ENCODE measurements around the gene SOCS4. TPM values are rescaled to one million over a fixed set of nuclear protein-coding genes. Genes with fewer than 3 reads are reported as not detected.

The SOCS4 gene
- total RNA-seq, 1 experiment from 2014 or later = 35.5 TPM

- H3K4me3 ChIP-seq (ENCODE audit: low read depth, low read length, poor library complexity, severe bottlenecking) = no peak overlapping the region
- H3K9me3 ChIP-seq (ENCODE audit: low read depth, low read length, poor library complexity, severe bottlenecking) = no peaks in the 10 kb centered on the region
- CTCF ChIA-PET = interaction anchor here (2.6 kb wide), 1 partner anchor 72 kb away, joined by 16 read pairs; no protein-coding TSS in a partner anchor
- BruUV-seq (replicated peaks) = no TSS peak
- H3K27ac ChIP-seq (ENCODE audit: low read depth, low read length, poor library complexity, severe bottlenecking) = no peak overlapping the region
- intact Hi-C loops (cut with micrococcal nuclease; ENCODE audit: unreplicated experiment) = loop anchor here (2.0 kb wide), 1 partner anchor 44 kb away; no protein-coding TSS in a partner anchor
- no peaks in the 10 kb centered on the region for H3K36me3 ChIP-seq (ENCODE audit: insufficient read depth, low read length, poor library complexity, severe bottlenecking)
- peaks cover 16% of the 10 kb centered on the region for H3K4me1 ChIP-seq (ENCODE audit: insufficient read depth, low read length, poor library complexity, severe bottlenecking)
- no peak for DNase-seq (ENCODE audit: low spot score)
- POLR2A ChIA-PET (ENCODE audit: low non-redundant PET) = no interaction called here
- no peaks in the 10 kb centered on the region for H3K27me3 ChIP-seq (replicated peaks; ENCODE audit: insufficient read depth, low read depth, low read length, poor library complexity)
- no peak for TF ChIP-seq CTCF (conservative IDR thresholded peaks at IDR 0.05; ENCODE audit: low read depth, low read length)
Observed at GRCh38 chr14:55088356-55088755, 61.3 kb downstream of the SOCS4 start.

- Histone ChIP-seq H3K27ac (ENCODE audit: low read depth, low read length, poor library complexity, severe bottlenecking) (no peak overlapping the region), H3K4me3 (ENCODE audit: low read depth, low read length, poor library complexity, severe bottlenecking) (no peak overlapping the region), H3K36me3 (ENCODE audit: insufficient read depth, low read length, poor library complexity, severe bottlenecking) (no peaks in the 10 kb centered on the region), H3K27me3 (replicated peaks; ENCODE audit: insufficient read depth, low read depth, low read length, poor library complexity) (no peaks in the 10 kb centered on the region), H3K4me1 (ENCODE audit: insufficient read depth, low read length, poor library complexity, severe bottlenecking) (peaks cover 16% of the 10 kb centered on the region), H3K9me3 (ENCODE audit: low read depth, low read length, poor library complexity, severe bottlenecking) (no peaks in the 10 kb centered on the region)
- intact Hi-C loops (cut with micrococcal nuclease; ENCODE audit: unreplicated experiment) = loop anchor here (5.0 kb wide), 1 partner anchor 340 kb away; no protein-coding TSS in a partner anchor
- ChIA-PET POLR2A (ENCODE audit: low non-redundant PET) (no interaction called here), CTCF (interaction anchor here (1.4 kb wide), 1 partner anchor 68 kb away, joined by 4 read pairs; no protein-coding TSS in a partner anchor)
- no TSS peak for BruUV-seq (replicated peaks)
- TF ChIP-seq CTCF (conservative IDR thresholded peaks at IDR 0.05; ENCODE audit: low read depth, low read length) = no peak
- TF ChIP-seq EZH2 (IDR thresholded peaks at IDR 0.05; ENCODE audit: borderline replicate concordance, low read depth, low read length, poor library complexity, severe bottlenecking) = no peak
- DNase-seq (ENCODE audit: low spot score) = peak; percentile 58
Observed at GRCh38 chr14:55092341-55092740, 65.3 kb downstream of the SOCS4 start.

- H3K36me3 ChIP-seq (ENCODE audit: insufficient read depth, low read length, poor library complexity, severe bottlenecking) = no peaks in the 10 kb centered on the region
- CTCF ChIA-PET = no interaction called here
- no peaks in the 10 kb centered on the region for H3K27me3 ChIP-seq (replicated peaks; ENCODE audit: insufficient read depth, low read depth, low read length, poor library complexity)
- DNase-seq (ENCODE audit: low spot score) = peak; percentile 53
- intact Hi-C loops (cut with micrococcal nuclease; ENCODE audit: unreplicated experiment) = loop anchor here (5.0 kb wide), 1 partner anchor 338 kb away; no protein-coding TSS in a partner anchor
- POLR2A ChIA-PET (ENCODE audit: low non-redundant PET) = no interaction called here
- TF ChIP-seq EZH2 (IDR thresholded peaks at IDR 0.05; ENCODE audit: borderline replicate concordance, low read depth, low read length, poor library complexity, severe bottlenecking) = no peak
- no peak for TF ChIP-seq CTCF (conservative IDR thresholded peaks at IDR 0.05; ENCODE audit: low read depth, low read length)
- no peak overlapping the region for H3K4me3 ChIP-seq (ENCODE audit: low read depth, low read length, poor library complexity, severe bottlenecking)
- no peaks in the 10 kb centered on the region for H3K9me3 ChIP-seq (ENCODE audit: low read depth, low read length, poor library complexity, severe bottlenecking)
- no peak overlapping the region for H3K27ac ChIP-seq (ENCODE audit: low read depth, low read length, poor library complexity, severe bottlenecking)
- no TSS peak for BruUV-seq (replicated peaks)
- peaks cover 16% of the 10 kb centered on the region for H3K4me1 ChIP-seq (ENCODE audit: insufficient read depth, low read length, poor library complexity, severe bottlenecking)
Observed at GRCh38 chr14:55094292-55095157, 67.5 kb downstream of the SOCS4 start.

All from A673 (cell line).